Hematopoietic multipotent progenitor cell (in vitro differentiated cells): Measurements from ENCODE around the gene FETUB. TPM values are rescaled to one million over a fixed set of nuclear protein-coding genes. Genes with fewer than 3 reads are reported as not detected.

Source experiments
- DNase-seq, 3 donors: peaks; one replicate each; pipeline ENCODE4 v3.0.0-alpha.2; 2011 to 2015; ENCODE audit warnings: low read depth in 2 of 3, low spot score in 2 of 3
- total RNA-seq: library from RNA; depleted of rRNA; stranded (reverse); fragments of >200 nt; gene quantifications from one replicate; pipeline ENCODE4 v1.2.3, GENCODE V29; 2012

The FETUB gene
- total RNA-seq, result not detected

GRCh38 chr3:186639778-186640472 is at the start of gene FETUB:
Gene FETUB, plus strand, starts transcription at chr3:186640399. Its CDS starts 62 bp downstream, at chr3:186640461.
- no peak for DNase-seq

GRCh38 chr3:186590580-186591295 is 49.5 kb upstream of the FETUB start:
- DNase-seq, result no peak

- no peak for DNase-seq
Measured at GRCh38 chr3:186592682-186593081, 47.5 kb upstream of the FETUB start.

GRCh38 chr3:186593862-186594261 is 46.3 kb upstream of the FETUB start:
- no peak for DNase-seq

GRCh38 chr3:186594591-186595113 is 45.5 kb upstream of the FETUB start:
- no peak for DNase-seq

- DNase-seq, result no peak
Measured at GRCh38 chr3:186596568-186597287, 43.5 kb upstream of the FETUB start.

- DNase-seq, result no peak
Measured at GRCh38 chr3:186598108-186598784, 42.0 kb upstream of the FETUB start.

- DNase-seq, result no peak
Measured at GRCh38 chr3:186598794-186599141, 41.4 kb upstream of the FETUB start.

GRCh38 chr3:186599142-186599784 is 40.9 kb upstream of the FETUB start:
- no peak for DNase-seq

- no peak for DNase-seq
Measured at GRCh38 chr3:186599785-186600166, 40.4 kb upstream of the FETUB start.

GRCh38 chr3:186600896-186601295 is 39.3 kb upstream of the FETUB start:
- DNase-seq, result no peak

GRCh38 chr3:186603159-186603558 is 37.0 kb upstream of the FETUB start:
- no peak for DNase-seq

- no peak for DNase-seq
Measured at GRCh38 chr3:186605078-186605477, 35.1 kb upstream of the FETUB start.

GRCh38 chr3:186605561-186606545 is 34.3 kb upstream of the FETUB start:
- no peak for DNase-seq

GRCh38 chr3:186608624-186609215 is 31.5 kb upstream of the FETUB start:
- no peak for DNase-seq

- no peak for DNase-seq
Measured at GRCh38 chr3:186609247-186609868, 30.8 kb upstream of the FETUB start.

GRCh38 chr3:186612065-186612464 is 28.1 kb upstream of the FETUB start:
- no peak for DNase-seq
